NOMO-1 treated with DMSO at 0.1 percent for 48 hours (cell line): ENCODE measurements around the gene PTK7.
A peak's percentile ranks its signal among the peaks of the same experiment; 100 is the strongest.
"Not testable (repeated sequence)": the region's sequence is repeated elsewhere in the genome, so short reads cannot be mapped to it uniquely, and the experiment has no call there.

ENCODE experiments used
- DNase-seq: peaks from one replicate; lab custom pipeline; 2025; ENCODE audit not compliant: unreplicated experiment; lab: John Stamatoyannopoulos, UW

Gene PTK7

GRCh38 chr6:43054206-43054943 is 21.7 kb upstream of the PTK7 start:
- no peak for DNase-seq

- no peak for DNase-seq
Observed at GRCh38 chr6:43055966-43056365, 20.1 kb upstream of the PTK7 start.

GRCh38 chr6:43058531-43058930 is 17.6 kb upstream of the PTK7 start:
- no peak for DNase-seq

GRCh38 chr6:43059168-43060033 is 16.7 kb upstream of the PTK7 start, which contains the start of the genes KLC4 and MRPL2:
Gene KLC4 (plus strand): TSS chr6:43059631. CDS start chr6:43061336, 1,705 bp downstream.
Gene MRPL2 (minus strand): TSS chr6:43059434. CDS start chr6:43059381, 53 bp downstream.
- peak; percentile 99 for DNase-seq

- no peak for DNase-seq
Observed at GRCh38 chr6:43060034-43060754, 15.9 kb upstream of the PTK7 start.

- DNase-seq: no peak
Observed at GRCh38 chr6:43060755-43061633, 15.1 kb upstream of the PTK7 start.

GRCh38 chr6:43061861-43062260 is 14.3 kb upstream of the PTK7 start:
- no peak for DNase-seq

- no peak for DNase-seq
Observed at GRCh38 chr6:43062818-43063217, 13.3 kb upstream of the PTK7 start.

GRCh38 chr6:43070028-43070632 is 6.0 kb upstream of the PTK7 start:
- peak; percentile 55 for DNase-seq

GRCh38 chr6:43074847-43075669 is 1.1 kb upstream of the PTK7 start:
- no peak for DNase-seq

GRCh38 chr6:43076464-43077332 is 584 bp downstream of the PTK7 start:
- no peak for DNase-seq

GRCh38 chr6:43077333-43077809 is 1.3 kb downstream of the PTK7 start:
- no peak for DNase-seq

- no peak for DNase-seq
Observed at GRCh38 chr6:43077981-43078511, 1.9 kb downstream of the PTK7 start.

- no peak for DNase-seq
Observed at GRCh38 chr6:43078691-43079090, 2.6 kb downstream of the PTK7 start.

GRCh38 chr6:43081043-43081442 is 4.9 kb downstream of the PTK7 start:
- DNase-seq: no peak

- DNase-seq: not testable (repeated sequence)
Observed at GRCh38 chr6:43081922-43082321, 5.8 kb downstream of the PTK7 start.

- peak; percentile 15 for DNase-seq
Observed at GRCh38 chr6:43082806-43083655, 6.9 kb downstream of the PTK7 start.
